Measurements from ENCODE around the gene SPEF2. TPM values are rescaled to one million over a fixed set of nuclear protein-coding genes. Genes with fewer than 3 reads are reported as not detected.

The SPEF2 gene
- total and polyA plus RNA-seq, 9 of the 15 experiments (the other 6 are each of a cell fraction or from before 2014, with no cell fraction given): 0.11 to 0.62 (median 0.20) TPM; not detected in 2

GRCh38 chr5:35626108-35626507, 8.4 kb downstream of the SPEF2 start:
- ATAC-seq (no peak), DNase-seq (ENCODE audit: extremely low read depth in 1 of 4, low spot score in 3 of 4) (no peak), FAIRE-seq (no peak)
- WGBS (ENCODE audit: insufficient coverage, low coverage, missing lambda C conversion rate): 8% methylated on average over 1 of the region's 1 CpG
- Histone ChIP-seq H3K4me2 (ENCODE audit: insufficient read depth, low read length) (no peak overlapping the region), H3K4me3 (no peak overlapping the region), H3K4me1 (replicated peaks in 1 of 2; ENCODE audit: control insufficient read depth in 2 of 2, insufficient read depth in 2 of 2, low read length in 2 of 2) (no peaks in the 10 kb centered on the region), H3K27me3 (ENCODE audit: control insufficient read depth in 2 of 2, insufficient read depth in 2 of 2, low read length in 2 of 2) (no peaks in the 10 kb centered on the region), H3K9me3 (replicated peaks; ENCODE audit: control insufficient read depth, insufficient read depth, low read depth, low read length) (0 out of 2 replicates have a peak, but pooled peaks cover 1% of the 10 kb centered on the region), H4K20me1 (replicated peaks; ENCODE audit: control insufficient read depth, insufficient read depth, low read length) (no peaks in the 10 kb centered on the region), H3K9ac (ENCODE audit: insufficient read depth in 1 of 2, low read depth in 2 of 2, low read length in 2 of 2) (no peak overlapping the region), H3K9me1 (ENCODE audit: control insufficient read depth, insufficient read depth, low read length) (no peaks in the 10 kb centered on the region), H3K79me2 (ENCODE audit: control insufficient read depth, insufficient read depth, low read length) (no peaks in the 10 kb centered on the region), H2AFZ (ENCODE audit: low read depth, low read length) (no peak overlapping the region), H3K36me3 (ENCODE audit: control insufficient read depth, insufficient read depth, low read length) (no peaks in the 10 kb centered on the region), H3K27ac (ENCODE audit: extremely low read depth, low read depth, low read length) (no peak overlapping the region)
- in situ Hi-C loops (cut with MboI): no loop called here
- intact Hi-C loops (cut with micrococcal nuclease): no loop called here
- POLR2A ChIA-PET: no interaction called here
- CTCF ChIA-PET (ENCODE audit: low intra/inter-chr PET ratio): no interaction called here
- no TSS peak for BruUV-seq (replicated peaks)
- TF ChIP-seq HLTF (IDR thresholded peaks at IDR 0.05) (no peak), PCBP2 (IDR thresholded peaks at IDR 0.05; ENCODE audit: low read depth, low read length, poor library complexity, severe bottlenecking) (no peak), CBX3 (IDR thresholded peaks at IDR 0.05; ENCODE audit: borderline replicate concordance in 1 of 2, low read length in 2 of 2) (no peak), ZFPM2 (CRISPR knock-in tag; IDR thresholded peaks at IDR 0.05) (no peak), ZNF511 (CRISPR knock-in tag; IDR thresholded peaks at IDR 0.05) (no peak), MCM3 (IDR thresholded peaks at IDR 0.05) (no peak), FOSL1 (tag; conservative IDR thresholded peaks at IDR 0.05) (no peak), BCLAF1 (IDR thresholded peaks at IDR 0.05; ENCODE audit: borderline replicate concordance in 1 of 2, control insufficient read depth in 1 of 2, low read depth in 2 of 2, low read length in 1 of 2) (no peak), USF2 (CRISPR knock-in tag; IDR thresholded peaks at IDR 0.05) (no peak), NCOA4 (IDR thresholded peaks at IDR 0.05; ENCODE audit: partially characterized antibody) (no peak), MTA1 (IDR thresholded peaks at IDR 0.05; ENCODE audit: borderline replicate concordance) (no peak), TSHZ1 (CRISPR knock-in tag; IDR thresholded peaks at IDR 0.05) (no peak), ZNF75A (CRISPR knock-in tag; IDR thresholded peaks at IDR 0.05) (no peak), SNIP1 (IDR thresholded peaks at IDR 0.05; ENCODE audit: low read depth) (no peak), HMG20B (CRISPR knock-in tag; IDR thresholded peaks at IDR 0.05) (no peak), HNRNPH1 (optimal IDR thresholded peaks at IDR 0.05; ENCODE audit: low read depth, low read length) (no peak), ZNF212 (CRISPR knock-in tag; IDR thresholded peaks at IDR 0.05) (no peak)
